ENCODE measurements around the gene ATP2B3.

DNA sequence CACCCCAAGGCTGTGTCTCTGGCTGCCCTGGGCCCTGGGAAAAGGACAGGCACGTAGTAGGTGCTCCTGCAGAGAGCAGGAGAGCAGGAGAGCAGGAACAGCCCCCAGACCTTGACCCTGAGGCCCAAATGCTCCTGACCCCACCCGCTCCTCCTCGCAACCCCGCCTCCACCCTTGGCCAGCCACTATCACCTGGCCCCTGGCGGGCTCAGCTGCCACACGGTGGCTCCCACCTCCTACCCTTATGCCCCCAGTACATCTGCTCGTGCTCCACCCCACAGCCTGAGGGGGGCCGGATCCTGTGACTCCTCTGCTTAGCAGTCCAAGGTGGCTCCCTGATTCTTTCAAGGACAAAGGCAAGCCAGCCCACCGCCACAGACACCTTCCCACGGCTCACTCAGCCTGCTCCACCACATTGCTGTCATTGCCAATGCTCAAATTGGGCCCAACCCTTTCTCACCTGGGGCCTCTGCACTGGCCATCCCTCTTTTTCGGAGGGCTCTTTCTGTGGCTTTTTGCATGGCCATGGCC, 41.6 kb upstream of the ATP2B3 start:
- no peak for TF ChIP-seq POLR2A (IDR thresholded peaks at IDR 0.05)
- TF ChIP-seq, protein P1, sequence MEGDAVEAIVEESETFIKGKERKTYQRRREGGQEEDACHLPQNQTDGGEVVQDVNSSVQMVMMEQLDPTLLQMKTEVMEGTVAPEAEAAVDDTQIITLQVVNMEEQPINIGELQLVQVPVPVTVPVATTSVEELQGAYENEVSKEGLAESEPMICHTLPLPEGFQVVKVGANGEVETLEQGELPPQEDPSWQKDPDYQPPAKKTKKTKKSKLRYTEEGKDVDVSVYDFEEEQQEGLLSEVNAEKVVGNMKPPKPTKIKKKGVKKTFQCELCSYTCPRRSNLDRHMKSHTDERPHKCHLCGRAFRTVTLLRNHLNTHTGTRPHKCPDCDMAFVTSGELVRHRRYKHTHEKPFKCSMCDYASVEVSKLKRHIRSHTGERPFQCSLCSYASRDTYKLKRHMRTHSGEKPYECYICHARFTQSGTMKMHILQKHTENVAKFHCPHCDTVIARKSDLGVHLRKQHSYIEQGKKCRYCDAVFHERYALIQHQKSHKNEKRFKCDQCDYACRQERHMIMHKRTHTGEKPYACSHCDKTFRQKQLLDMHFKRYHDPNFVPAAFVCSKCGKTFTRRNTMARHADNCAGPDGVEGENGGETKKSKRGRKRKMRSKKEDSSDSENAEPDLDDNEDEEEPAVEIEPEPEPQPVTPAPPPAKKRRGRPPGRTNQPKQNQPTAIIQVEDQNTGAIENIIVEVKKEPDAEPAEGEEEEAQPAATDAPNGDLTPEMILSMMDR (IDR thresholded peaks at IDR 0.05), result no peak
